GM19372 (cell line): ENCODE measurements around the gene PRPF19.

Source experiments
- ATAC-seq: cut with Tn5 transposase; IDR thresholded peaks from one replicate; pipeline ENCODE4 v1.9.1; 2021; ENCODE audit warnings: mild to moderate bottlenecking, low read depth, moderate library complexity; ENCODE audit not compliant: unreplicated experiment

The PRPF19 gene

GRCh38 chr11:60847281-60847680 lies 59.1 kb downstream of the PRPF19 start:
- ATAC-seq, result no peak

GRCh38 chr11:60845338-60845737 lies 61.0 kb downstream of the PRPF19 start:
- no peak for ATAC-seq

GRCh38 chr11:60844870-60845221 lies 61.5 kb downstream of the PRPF19 start:
- ATAC-seq, result no peak

- no peak for ATAC-seq
Measured at GRCh38 chr11:60844045-60844869, 62.1 kb downstream of the PRPF19 start.

- no peak for ATAC-seq
Measured at GRCh38 chr11:60842668-60843600, 63.5 kb downstream of the PRPF19 start.

GRCh38 chr11:60841797-60842667 lies 64.4 kb downstream of the PRPF19 start, which contains the start of gene CCDC86:
CCDC86 (plus strand) TSS chr11:60842113; CDS start chr11:60842125, 12 bp downstream.
- peak; percentile 81 for ATAC-seq
